ENCODE measurements around the gene TCF20.
A peak's percentile ranks its signal among the peaks of the same experiment; 100 is the strongest.

The TCF20 gene

DNA sequence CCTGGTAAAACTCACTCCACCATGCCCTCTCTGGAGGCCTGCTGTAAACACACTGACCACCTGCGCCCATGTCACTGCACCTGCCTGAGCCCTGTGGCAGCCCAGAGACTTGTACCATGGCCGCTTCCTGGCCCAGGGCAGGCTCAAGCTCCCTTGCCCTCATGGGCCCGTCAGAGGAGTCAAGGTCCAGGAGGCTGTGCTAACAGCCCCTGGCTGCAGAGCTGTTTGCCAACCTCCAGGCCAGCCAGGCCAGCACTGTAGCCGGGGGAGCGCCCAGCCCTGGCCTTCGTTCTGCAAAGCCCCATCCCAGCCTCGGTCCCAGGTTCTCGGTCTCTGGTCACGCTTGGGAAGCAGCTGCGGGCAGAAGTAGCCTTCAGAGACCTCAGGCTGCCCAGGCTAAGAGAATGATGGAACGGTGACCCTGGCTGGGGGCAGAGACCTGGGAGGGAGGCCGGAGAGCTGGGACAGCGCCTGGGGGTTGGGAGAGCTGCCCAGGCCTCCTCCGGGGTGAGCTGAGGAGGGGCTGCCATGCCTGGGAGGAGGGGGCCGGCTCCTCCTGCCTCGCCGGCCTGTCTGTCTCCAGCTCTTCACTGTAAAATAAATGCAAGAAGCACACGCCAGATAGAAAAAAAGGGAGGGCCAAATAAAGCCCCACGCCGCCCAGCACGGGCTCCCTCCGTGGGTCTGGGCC, 11.9 kb upstream of the TCF20 start:
- no peak for DNase-seq (ENCODE audit: low spot score)

DNA sequence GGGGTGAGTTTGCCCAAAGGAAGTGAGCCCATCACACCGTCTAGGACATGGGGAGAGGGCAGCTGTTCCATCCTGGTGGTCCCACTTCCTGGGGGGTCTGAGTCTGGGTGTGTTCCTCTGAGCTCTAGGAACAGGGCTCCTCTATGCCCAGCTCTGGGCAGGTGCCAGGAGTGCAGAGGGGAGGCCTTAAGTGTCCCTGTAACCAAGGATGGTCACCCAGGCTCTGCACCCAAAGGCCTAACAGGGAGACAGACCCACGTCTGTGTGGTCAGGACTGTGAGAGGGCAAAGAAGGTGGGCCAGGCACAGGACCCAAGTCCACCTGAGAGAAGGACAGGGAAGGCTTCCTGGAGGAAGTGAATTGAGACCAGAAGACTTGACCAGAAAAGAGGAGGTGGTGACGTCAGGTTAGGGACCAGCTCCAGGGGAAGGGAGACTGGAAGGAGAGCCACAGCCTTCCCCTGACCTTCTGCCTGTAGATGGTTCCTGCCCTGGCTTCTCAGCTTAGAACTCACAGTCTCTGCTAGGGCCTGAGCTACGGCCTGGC, 11.3 kb upstream of the TCF20 start:
- no peak for DNase-seq (ENCODE audit: low spot score)

- DNase-seq (ENCODE audit: low spot score) = no peak
Measured at GRCh38 chr22:42281284-42281683, 10.8 kb upstream of the TCF20 start.

- no peak for DNase-seq (ENCODE audit: low spot score)
Measured at GRCh38 chr22:42280836-42281235, 10.4 kb upstream of the TCF20 start.

DNA sequence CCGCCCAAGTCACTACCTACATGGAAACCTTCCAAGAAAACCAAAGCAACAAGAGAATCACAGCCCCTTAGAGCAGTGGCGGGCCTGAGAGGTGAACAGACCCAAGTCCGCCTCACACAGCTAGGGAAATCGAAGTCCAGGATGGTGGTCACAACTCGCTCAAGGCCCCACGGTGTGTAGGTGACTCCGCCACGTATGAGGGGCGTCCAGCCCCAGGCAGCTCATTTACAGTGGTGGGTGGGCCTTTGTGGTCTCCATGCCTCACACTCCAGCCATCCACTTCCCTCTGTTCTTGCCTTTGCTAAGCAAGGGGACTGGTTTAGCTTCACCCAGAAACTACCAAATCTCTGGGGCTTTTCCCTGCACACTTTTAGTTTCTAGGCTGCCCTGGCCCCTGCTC, 9.7 kb upstream of the TCF20 start:
- DNase-seq (ENCODE audit: low spot score) = no peak

DNA sequence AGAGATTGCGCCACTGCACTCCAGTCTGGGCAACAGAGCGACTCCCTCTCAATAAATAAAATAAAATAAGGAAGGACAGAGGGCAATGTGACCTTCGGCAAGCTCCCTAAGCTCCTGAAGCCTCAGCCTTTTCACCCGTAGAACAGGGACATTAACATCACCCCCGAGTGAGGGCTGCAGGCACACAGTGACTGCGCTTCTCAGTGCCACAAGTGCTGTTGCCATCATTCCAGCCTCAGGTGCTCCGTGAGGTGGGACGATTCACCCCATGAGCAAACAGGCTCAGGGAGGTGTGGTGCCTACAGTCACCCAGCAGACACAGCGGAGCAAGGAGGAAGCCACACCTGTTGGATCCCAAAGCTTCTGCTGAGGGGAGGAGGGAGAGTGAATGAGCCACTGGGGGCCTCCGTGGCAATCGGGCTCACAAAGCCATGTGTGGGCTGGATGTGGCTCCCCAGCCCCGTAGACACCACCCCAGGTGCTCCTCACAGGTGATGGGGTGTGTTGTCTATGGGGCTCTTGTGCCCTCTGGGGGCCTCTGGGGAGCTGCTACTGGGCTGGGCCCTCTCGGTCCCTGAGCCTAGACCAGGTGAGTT, 9.1 kb upstream of the TCF20 start:
- DNase-seq (ENCODE audit: low spot score) = no peak

DNA sequence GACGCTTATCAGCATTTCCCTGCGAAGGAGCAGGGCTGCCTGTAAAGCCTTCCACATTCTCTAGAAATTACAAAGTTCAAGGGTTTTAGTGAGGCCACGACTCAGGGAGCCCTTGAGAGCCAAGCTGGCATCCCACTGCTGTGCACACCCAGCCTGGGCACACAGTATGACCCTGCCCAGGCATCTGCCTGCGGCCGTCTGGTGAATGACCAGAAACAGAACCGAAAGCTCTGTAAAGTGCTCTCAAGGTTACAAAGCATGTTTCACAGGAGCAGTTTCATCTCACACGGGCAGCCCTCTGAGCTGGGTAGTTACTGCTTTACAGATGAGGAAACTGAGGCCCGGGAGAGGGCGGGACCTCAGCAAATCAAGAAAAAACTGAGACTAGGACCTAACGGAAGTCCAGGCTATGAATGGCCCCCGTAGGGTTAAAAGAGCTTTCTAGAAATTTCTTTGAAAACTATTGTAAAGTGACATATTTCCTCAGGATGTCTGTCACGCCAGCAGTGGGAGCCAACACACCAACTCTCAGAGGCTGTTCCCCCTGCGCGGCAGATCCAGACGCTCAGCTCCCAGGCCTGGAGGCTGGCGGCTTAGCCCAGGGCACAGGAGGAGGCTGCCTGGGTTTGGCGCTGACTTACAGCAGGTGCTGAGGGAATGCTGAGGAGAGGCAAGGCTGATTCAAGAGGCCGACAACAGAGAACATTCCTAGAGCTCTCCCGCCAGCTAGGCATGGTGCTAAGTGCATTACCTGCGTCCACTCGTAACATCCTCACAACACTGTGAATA, 7.7 kb upstream of the TCF20 start:
- DNase-seq (ENCODE audit: low spot score) = peak; percentile 37

GRCh38 chr22:42277232-42277753, 6.8 kb upstream of the TCF20 start:
- DNase-seq (ENCODE audit: low spot score) = no peak

- no peak for DNase-seq (ENCODE audit: low spot score)
Measured at GRCh38 chr22:42275970-42276369, 5.5 kb upstream of the TCF20 start.

DNA sequence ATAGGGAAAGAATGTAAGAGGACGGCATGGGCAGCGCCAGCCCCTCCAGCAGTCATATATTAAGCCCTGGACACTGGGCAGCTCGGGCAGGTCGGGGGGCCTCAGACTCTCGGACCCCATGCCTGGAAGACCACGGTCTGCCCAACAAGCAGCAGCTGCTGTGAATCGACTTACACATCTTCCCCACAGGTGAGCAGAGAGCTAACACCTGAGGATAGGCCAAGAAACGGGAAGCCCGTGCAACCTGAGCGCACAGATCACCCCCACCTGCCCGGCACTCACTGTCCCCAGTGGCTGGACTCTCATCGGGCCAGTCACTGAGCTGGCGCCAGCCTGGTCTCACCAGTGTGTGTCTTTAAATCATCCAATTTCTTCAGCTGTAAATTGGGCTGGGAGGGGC, 4.7 kb upstream of the TCF20 start:
- no peak for DNase-seq (ENCODE audit: low spot score)

DNA sequence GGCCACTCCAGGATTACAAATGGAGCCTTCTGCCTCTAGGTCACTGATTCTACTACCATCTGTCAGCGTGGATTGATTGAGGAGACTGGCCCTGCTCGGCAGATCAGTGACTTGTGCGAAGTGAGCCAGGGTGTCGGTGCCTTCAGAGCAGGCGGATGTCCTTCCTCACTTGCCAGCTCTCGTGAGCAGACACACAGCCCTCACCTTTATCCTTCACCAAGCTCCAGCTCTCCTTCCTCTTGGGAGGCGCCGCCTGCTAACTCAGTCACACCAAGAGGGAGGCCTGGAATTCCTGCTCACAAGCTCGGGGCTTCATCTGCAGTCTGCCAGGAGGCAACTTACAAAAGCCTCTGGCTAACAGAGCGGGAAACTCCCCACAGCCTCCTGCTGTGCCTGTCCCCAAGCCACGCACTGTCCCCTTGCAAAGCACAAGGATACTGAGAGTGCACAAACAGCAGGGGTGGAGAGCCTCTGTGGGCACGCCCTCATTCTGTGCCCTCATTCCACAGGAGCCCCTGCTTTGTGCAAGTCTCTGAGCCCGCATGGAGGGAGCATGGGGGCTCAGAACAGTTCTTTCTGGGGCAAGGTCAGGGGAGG, 3.5 kb upstream of the TCF20 start:
- DNase-seq (ENCODE audit: low spot score) = no peak

DNA sequence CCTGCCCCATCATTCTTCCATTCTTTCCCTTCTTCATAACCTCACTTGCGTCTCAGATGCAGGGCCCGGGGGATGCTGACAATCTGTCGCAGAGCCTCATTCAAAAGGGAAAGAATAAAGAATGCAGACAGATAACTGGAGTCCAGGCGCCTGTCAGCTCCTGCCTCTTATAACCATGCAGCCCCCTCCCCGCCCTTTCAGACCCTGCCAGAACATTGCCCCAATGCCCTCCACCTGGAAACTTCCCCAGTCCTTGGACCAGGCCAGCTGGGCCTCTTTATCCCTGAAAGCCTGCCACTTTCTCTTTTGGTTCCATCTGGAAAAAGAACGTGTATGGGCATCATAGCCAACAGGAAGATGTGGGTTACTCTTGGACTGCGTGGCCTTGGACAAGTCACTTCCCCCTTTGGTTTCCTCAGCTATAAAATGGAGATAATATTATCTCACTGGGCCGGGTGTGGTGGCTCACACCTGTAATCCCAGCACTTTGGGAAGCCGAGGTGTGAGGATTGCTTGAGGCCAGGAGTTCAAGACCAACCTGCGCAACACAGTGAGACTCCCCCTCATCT, 2.1 kb upstream of the TCF20 start:
- DNase-seq (ENCODE audit: low spot score) = no peak

GRCh38 chr22:42271906-42272305, 1.5 kb upstream of the TCF20 start:
- DNase-seq (ENCODE audit: low spot score) = no peak

- DNase-seq (ENCODE audit: low spot score) = no peak
Measured at GRCh38 chr22:42271191-42271813, 849 bp upstream of the TCF20 start.

DNA sequence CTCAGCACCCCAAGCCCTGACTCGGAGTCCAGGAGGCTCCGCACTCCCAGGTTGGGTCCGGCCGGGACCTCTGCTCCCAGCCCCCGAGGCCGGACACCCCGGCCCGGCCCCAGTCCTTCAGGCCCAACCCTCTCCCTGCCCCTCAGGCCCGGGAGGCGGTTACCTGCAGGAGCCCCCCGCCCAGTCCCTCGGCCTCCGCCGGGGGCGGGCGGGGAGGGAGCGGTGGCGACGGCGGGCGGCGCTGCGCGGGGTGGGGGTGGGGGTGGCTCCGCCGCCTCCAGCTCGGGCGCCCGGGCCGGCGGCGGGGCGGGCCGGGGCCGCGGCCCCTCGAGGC, 310 bp downstream of the TCF20 start:
- no peak for DNase-seq (ENCODE audit: low spot score)

DNA sequence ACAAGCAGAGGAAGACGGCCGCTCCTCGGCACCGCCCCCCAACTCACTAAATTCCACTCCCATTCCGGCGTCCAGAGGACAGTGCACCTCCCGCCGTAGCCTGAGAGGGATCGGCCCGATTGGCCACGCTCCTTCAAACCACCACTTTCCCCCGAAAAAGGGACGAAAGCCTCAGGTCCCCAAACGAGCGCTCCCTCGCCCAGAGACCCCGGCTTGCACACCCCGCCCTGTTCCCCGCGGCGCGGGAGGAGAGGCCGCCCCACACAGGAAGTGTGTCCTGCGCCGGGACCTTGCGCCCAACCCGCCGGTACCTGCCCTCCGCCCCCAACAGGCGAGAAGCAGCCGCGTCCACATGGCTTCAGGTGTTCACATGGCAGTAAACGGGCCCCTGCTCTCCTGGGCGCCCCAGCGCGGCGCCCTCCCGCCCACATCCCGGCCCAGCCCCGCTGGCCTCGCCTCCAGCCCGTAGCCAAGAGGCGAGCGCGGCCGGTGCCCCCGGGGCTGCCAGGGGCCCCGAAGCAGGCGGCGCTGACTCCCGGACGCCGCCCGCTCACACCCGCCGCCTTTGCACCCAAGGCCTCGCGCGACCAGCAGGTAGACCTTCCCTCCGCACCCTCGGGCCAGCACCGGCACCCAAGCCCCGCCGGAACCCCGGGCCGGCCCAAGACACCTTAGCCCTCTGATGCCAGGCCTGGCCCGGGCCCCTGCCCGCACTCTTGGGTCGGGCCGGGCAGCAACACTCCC, 849 bp downstream of the TCF20 start:
- peak; percentile 65 for DNase-seq (ENCODE audit: low spot score)

DNA sequence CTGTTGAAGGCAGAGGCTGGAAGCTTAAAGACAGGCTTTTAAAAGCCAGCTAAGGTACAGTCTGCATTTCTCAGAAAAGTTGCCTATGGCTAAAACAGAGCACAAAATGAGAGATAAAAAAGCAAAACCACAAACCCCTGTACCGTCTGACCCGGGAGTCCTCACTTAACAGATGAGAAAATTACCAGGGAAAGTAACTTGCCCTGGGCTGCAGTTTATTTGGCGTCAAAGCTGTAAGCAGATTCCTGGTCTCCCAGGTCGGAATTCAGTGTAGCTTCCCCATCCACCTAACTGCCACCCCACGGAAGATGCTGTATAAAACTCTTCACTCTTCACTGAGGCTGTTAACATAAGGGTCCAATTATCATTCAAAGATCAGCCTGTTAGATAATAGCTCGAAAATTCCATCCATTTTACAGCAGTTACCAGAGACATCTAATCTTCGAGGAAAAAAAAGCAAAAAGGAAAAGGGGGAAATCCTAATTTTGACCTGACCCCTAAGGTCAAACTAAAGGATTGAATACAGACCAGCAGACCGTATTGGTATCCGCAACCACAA, 1.5 kb downstream of the TCF20 start:
- no peak for DNase-seq (ENCODE audit: low spot score)

GRCh38 chr22:42265321-42265720, 5.1 kb downstream of the TCF20 start:
- DNase-seq (ENCODE audit: low spot score) = no peak

GRCh38 chr22:42263944-42264343, 6.5 kb downstream of the TCF20 start:
- no peak for DNase-seq (ENCODE audit: low spot score)

- no peak for DNase-seq (ENCODE audit: low spot score)
Measured at GRCh38 chr22:42262964-42263363, 7.5 kb downstream of the TCF20 start.

GRCh38 chr22:42261296-42261695, 9.2 kb downstream of the TCF20 start:
- DNase-seq (ENCODE audit: low spot score) = no peak
